OCI-LY1 (cell line): Measurements from ENCODE around the gene SLC9A9.

Experiments
- H2AFZ ChIP-seq: fragments of 200-600 bp; sonication (generic), shearing (Covaris generic); 2 replicates; pipeline ENCODE4 v1.6.0; 2014; ENCODE audit warnings: antibody characterized with exemption, mild to moderate bottlenecking, low read length
- H3F3A ChIP-seq: fragments of 200-600 bp; sonication (generic), shearing (Covaris generic); 2 replicates; pipeline ENCODE4 v1.6.0; 2014; ENCODE audit warnings: mild to moderate bottlenecking, antibody characterized with exemption, low read length, moderate library complexity; ENCODE audit not compliant: insufficient read depth
- H3K27ac ChIP-seq: fragments of 200-600 bp; sonication (generic); 2 replicates; pipeline ENCODE4 v1.5.1; 2014; ENCODE audit warnings: low read length, mixed run types, mild to moderate bottlenecking, low read depth; ENCODE audit not compliant: poor library complexity, severe bottlenecking
- H3K27me3 ChIP-seq: fragments of 200-600 bp; sonication (generic); 2 replicates; pipeline ENCODE4 v1.6.0; 2014; ENCODE audit warnings: antibody characterized with exemption, mild to moderate bottlenecking, low read length, moderate library complexity; ENCODE audit not compliant: insufficient read depth
- H3K36me3 ChIP-seq: fragments of 200-600 bp; sonication (generic); 2 replicates; pipeline ENCODE4 v1.6.1; 2014; ENCODE audit warnings: mild to moderate bottlenecking, antibody characterized with exemption, low read length, moderate library complexity, mixed read lengths; ENCODE audit not compliant: insufficient read depth
- H3K4me1 ChIP-seq: fragments of 200-600 bp; sonication (generic); 2 replicates; pipeline ENCODE4 v1.5.1; 2014; ENCODE audit warnings: mild to moderate bottlenecking, low read length, moderate library complexity; ENCODE audit not compliant: insufficient read depth, severe bottlenecking
- H3K4me2 ChIP-seq: fragments of 200-600 bp; sonication (generic), shearing (Covaris generic); 2 replicates; pipeline ENCODE4 v1.6.1; 2014; ENCODE audit warnings: low read length
- H3K4me3 ChIP-seq: fragments of 200-600 bp; sonication (generic); 2 replicates; pipeline ENCODE4 v1.5.1; 2014; ENCODE audit warnings: low read length, low read depth, mild to moderate bottlenecking, mixed read lengths; ENCODE audit not compliant: poor library complexity, severe bottlenecking
- H3K79me2 ChIP-seq: fragments of 200-600 bp; shearing (Covaris generic); 2 replicates; pipeline ENCODE4 v1.6.1; 2016; ENCODE audit warnings: mixed run types, low read length, mixed read lengths; ENCODE audit not compliant: insufficient read depth
- H3K9ac ChIP-seq: fragments of 200-600 bp; sonication (generic), shearing (Covaris generic); 2 replicates; pipeline ENCODE4 v1.6.1; 2014; ENCODE audit warnings: mild to moderate bottlenecking, low read length, mixed read lengths
- H3K9me2 ChIP-seq: fragments of 200-600 bp; sonication (generic), shearing (Covaris generic); 2 replicates; pipeline ENCODE4 v1.6.1; 2014; ENCODE audit warnings: low read depth, mild to moderate bottlenecking, low read length, mixed read lengths
- H3K9me3 ChIP-seq: fragments of 200-600 bp; shearing (Covaris generic); 2 replicates; pipeline ENCODE4 v1.6.1; 2014; ENCODE audit warnings: low read length, mixed read lengths
- H4K20me1 ChIP-seq: fragments of 200-600 bp; sonication (generic), shearing (Covaris generic); 2 replicates; pipeline ENCODE4 v1.6.0; 2016; ENCODE audit warnings: mild to moderate bottlenecking, low read length; ENCODE audit not compliant: insufficient read depth
- CTCF ChIP-seq: fragments of 200-600 bp; sonication (generic), shearing (Covaris generic); IDR thresholded peaks from 2 replicates; pipeline ENCODE4 v1.5.1; 2017; ENCODE audit warnings: mild to moderate bottlenecking, antibody characterized with exemption, low read length, moderate library complexity, mixed read lengths
- EZH2 ChIP-seq: fragments of 200-600 bp; sonication (generic), shearing (Covaris generic); IDR thresholded peaks from 2 replicates; pipeline ENCODE4 v1.8.0; 2017; ENCODE audit warnings: borderline replicate concordance, mixed run types, mild to moderate bottlenecking, antibody characterized with exemption, low read length, moderate library complexity, mixed read lengths

SLC9A9 gene

GRCh38 chr3:143847787-143848631 lies at the start of gene SLC9A9:
SLC9A9 (minus strand) TSS chr3:143848468; CDS start chr3:143848322, 146 bp downstream.
- Histone ChIP-seq H2AFZ (peak within 1 kb of the TSS; percentile 94), H3K36me3 (no peaks in the 10 kb centered on the region), H3K9ac (peak within 1 kb of the TSS; percentile 68), H3K9me3 (no peaks in the 10 kb centered on the region), H3K4me1 (peaks cover 20% of the 10 kb centered on the region), H3K79me2 (no peaks in the 10 kb centered on the region), H3K27me3 (no peaks in the 10 kb centered on the region), H4K20me1 (no peaks in the 10 kb centered on the region), H3K9me2 (no peaks in the 10 kb centered on the region), H3K4me2 (peak within 1 kb of the TSS; percentile 92), H3K4me3 (peak within 1 kb of the TSS; percentile 71), H3F3A (no peaks in the 10 kb centered on the region), H3K27ac (no peak within 1 kb of the TSS)
- TF ChIP-seq EZH2 (no peak), CTCF (no peak)

DNA sequence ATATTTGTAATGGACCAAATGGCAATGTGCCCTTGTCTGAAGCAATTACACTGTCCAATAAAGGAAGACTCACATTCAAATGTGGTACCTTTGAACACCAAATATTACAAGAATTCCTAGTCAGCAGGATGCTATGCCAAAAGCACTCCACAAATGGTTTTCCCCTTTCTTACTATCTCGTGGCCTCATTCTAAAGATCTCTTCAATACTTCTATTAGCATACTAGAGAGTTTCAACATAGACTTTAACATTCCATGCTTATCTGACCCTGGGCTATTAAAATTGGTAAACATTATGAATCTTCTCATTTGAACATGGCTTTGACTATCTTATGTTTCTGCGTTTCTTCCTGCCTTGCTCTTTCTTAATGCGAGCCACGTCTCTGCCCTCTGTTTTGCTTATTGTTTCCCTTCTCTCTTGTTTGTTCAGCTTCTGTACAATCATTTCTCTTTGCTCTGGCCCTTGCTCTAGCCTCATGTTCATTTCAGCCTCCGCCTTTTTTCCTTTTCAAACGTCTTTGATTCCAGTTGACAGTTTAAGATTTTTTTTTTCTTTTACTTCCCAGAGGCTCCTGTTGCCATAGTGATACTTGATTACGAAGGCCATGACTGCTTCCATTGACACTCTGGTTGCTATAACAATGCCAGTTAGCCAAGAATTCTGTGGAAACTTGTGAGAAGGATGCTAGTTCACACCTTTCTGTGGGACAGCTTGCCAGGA lies 49.5 kb upstream of the SLC9A9 start:
- no peaks in the 10 kb centered on the region for H3K4me1 ChIP-seq
- no peaks in the 10 kb centered on the region for H3K36me3 ChIP-seq
- no peak overlapping the region for H3K27ac ChIP-seq
- H3K9me2 ChIP-seq: no peaks in the 10 kb centered on the region
- no peaks in the 10 kb centered on the region for H3K27me3 ChIP-seq
- TF ChIP-seq CTCF (no peak), EZH2 (no peak)
- no peak overlapping the region for H2AFZ ChIP-seq
- no peak overlapping the region for H3K4me3 ChIP-seq
- no peak overlapping the region for H3K4me2 ChIP-seq
- no peaks in the 10 kb centered on the region for H3K79me2 ChIP-seq
- no peaks in the 10 kb centered on the region for H4K20me1 ChIP-seq
- no peaks in the 10 kb centered on the region for H3K9me3 ChIP-seq
- H3F3A ChIP-seq: no peaks in the 10 kb centered on the region
- no peak overlapping the region for H3K9ac ChIP-seq

GRCh38 chr3:143896486-143896885 lies 48.2 kb upstream of the SLC9A9 start:
- Histone ChIP-seq H3K4me2 (no peak overlapping the region), H3K9me2 (no peaks in the 10 kb centered on the region), H2AFZ (no peak overlapping the region), H3K36me3 (no peaks in the 10 kb centered on the region), H3K4me1 (no peaks in the 10 kb centered on the region), H3K4me3 (no peak overlapping the region), H3K27ac (no peak overlapping the region), H3K9me3 (no peaks in the 10 kb centered on the region), H4K20me1 (no peaks in the 10 kb centered on the region), H3F3A (no peaks in the 10 kb centered on the region), H3K27me3 (no peaks in the 10 kb centered on the region), H3K79me2 (no peaks in the 10 kb centered on the region), H3K9ac (no peak overlapping the region)
- TF ChIP-seq CTCF (no peak), EZH2 (no peak)
